Fibroblast of the aortic adventitia (primary cell): ENCODE data around the gene ULK4. TPM values are rescaled to one million over a fixed set of nuclear protein-coding genes. Genes with fewer than 3 reads are reported as not detected.

Experiments used
- DNase-seq: peaks from one replicate; pipeline ENCODE4 v3.0.0-alpha.2; 2010; ENCODE audit warnings: low read depth
- H3K4me3 ChIP-seq: 2 replicates; pipeline ENCODE4 v1.5.1; 2011; ENCODE audit warnings: low read depth, mild to moderate bottlenecking, control low read depth, low read length, moderate library complexity
- CTCF ChIP-seq: IDR thresholded peaks from 2 replicates; pipeline ENCODE4 v1.5.1; 2011; ENCODE audit warnings: mild to moderate bottlenecking, low read length, control low read depth, inconsistent platforms; ENCODE audit not compliant: insufficient read depth
- total RNA-seq: library from RNA; depleted of rRNA; stranded (reverse); fragments of >200 nt; gene quantifications from 2 replicates; pipeline ENCODE4 v1.2.3, GENCODE V29; 2012; ENCODE audit warnings: low replicate concordance

The ULK4 gene
- 16.1 and 46.8 TPM in 2 replicates for total RNA-seq

DNA sequence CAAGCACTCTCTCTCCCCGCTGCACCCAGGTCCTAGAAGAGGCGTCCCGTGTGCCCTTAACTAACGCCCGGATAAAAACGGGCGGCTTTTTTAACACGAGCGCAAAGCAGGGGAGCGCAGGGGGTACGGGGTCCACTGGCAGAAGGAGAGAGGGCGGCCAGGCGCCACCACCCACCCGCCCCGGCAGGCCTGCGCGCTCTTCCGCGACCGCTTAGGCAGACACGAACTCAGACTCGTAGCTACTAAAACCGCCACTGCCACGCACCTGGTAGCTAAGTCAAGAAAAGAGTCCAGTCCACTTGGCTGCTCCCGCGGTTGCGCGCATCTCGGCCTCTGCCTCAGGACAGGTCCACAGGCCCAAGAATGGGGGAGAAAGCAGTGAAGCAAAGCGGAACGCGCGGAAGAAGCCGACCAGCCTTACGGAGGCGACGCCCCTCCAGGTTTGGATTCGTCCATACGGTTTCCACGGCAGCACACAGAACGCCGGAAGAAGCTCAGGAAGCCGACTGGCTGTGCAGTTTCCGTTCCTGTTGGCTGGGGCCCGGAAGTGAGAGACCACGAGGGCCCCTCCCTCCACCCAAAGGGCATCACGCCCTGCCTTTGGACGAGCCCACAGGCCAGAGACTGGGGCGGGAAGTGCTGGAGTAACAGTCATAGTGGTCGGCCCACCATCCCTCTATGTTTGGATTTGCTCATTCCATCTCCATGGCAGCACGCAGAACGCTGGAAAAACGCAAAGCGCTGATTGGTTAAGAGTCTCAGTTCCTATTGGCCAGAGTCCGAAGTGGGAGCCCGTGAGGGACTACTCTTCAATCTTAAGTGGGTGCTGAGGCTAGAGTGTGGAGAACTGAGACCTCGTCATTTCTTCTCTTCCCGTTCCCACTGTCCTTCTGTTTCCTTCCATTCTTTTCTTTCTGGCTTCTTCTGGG lies at the start of gene ULK4:
Gene ULK4, minus strand, starts transcription at position 353 of the 929 bp plus-strand sequence. CDS start 7,344 bp downstream, outside the sequence.
- H3K4me3 ChIP-seq: peak within 1 kb of the TSS; percentile 69
- peak; percentile 100 for DNase-seq
- no peak for TF ChIP-seq CTCF

DNA sequence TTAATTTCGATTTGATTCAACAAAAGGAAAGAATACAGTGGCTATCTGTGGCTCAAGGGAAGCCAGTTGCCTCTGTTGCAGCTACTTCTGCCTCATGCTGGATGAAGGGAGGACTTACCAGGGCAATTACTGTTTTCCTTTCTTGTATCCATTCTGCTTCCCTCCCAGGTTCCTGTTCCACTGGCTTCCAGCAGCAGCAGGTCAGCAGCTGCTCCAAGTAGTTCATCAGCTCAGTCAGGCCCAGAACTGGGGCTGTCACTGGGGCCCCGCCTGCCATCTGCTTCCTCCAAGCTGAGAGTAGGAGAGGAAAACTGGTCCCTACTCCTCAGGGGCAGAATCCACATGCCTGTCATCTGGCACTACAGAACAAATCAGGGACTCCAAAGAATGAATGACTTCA lies 48.6 kb upstream of the ULK4 start:
- H3K4me3 ChIP-seq: no peak overlapping the region
- DNase-seq: no peak
- no peak for TF ChIP-seq CTCF

- no peak for TF ChIP-seq CTCF
- no peak overlapping the region for H3K4me3 ChIP-seq
- DNase-seq: no peak
These were observed 47.6 kb upstream of the ULK4 start for GRCh38 chr3:42009456-42009855.

- no peak overlapping the region for H3K4me3 ChIP-seq
- no peak for TF ChIP-seq CTCF
- no peak for DNase-seq
These were observed 45.9 kb upstream of the ULK4 start for GRCh38 chr3:42007785-42008184.

- no peak for DNase-seq
- no peak for TF ChIP-seq CTCF
- no peak overlapping the region for H3K4me3 ChIP-seq
These were observed 43.5 kb upstream of the ULK4 start for GRCh38 chr3:42005401-42005800.

- no peak overlapping the region for H3K4me3 ChIP-seq
- DNase-seq: no peak
- TF ChIP-seq CTCF: no peak
These were observed 40.9 kb upstream of the ULK4 start for GRCh38 chr3:42002790-42003189.
